Stimulated activated CD8-positive, alpha-beta memory T cell treated with anti-CD3 and anti-CD28 coated beads, Interleukin-4, amount 100 ng/mL, for 4 hours (primary cell): ENCODE results near the gene FGFBP1.
"Not testable (repeated sequence)": the region's sequence is repeated elsewhere in the genome, so short reads cannot be mapped to it uniquely, and the experiment has no call there.

Source experiments
- DNase-seq, 2 donors: peaks; one replicate each; pipeline ENCODE4 v3.0.0-alpha.2; 2020; ENCODE audit warnings: low read depth in 2 of 2, low spot score in 1 of 2

The FGFBP1 gene

GRCh38 chr4:15947684-15948083 lies 9.1 kb upstream of the FGFBP1 start:
- DNase-seq, result no peak

DNA sequence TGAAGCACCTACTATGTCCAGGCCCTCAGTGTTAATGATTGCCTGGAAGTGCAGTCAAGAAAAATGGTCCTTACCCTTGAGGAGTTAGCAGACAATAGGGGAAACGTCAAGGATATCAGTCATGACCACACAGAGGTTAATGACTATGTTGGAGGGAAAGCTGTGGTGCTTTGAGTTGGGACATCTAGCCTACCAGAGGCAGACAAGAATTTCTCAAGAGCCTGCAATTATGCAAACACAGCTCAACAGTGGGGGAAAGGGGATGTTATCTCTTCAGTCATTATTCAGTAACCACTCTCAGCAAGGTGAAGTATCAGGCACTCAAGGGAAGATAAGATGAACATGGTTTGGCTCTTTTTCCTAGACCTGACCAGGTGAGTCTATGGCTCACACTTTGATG lies 7.0 kb upstream of the FGFBP1 start:
- DNase-seq, result no peak

- no peak for DNase-seq
These were observed 6.4 kb upstream of the FGFBP1 start for GRCh38 chr4:15944895-15945294.

GRCh38 chr4:15942283-15942682 lies 3.7 kb upstream of the FGFBP1 start:
- no peak for DNase-seq

GRCh38 chr4:15938182-15938581 lies 358 bp downstream of the FGFBP1 start:
- DNase-seq, result no peak

- DNase-seq, result no peak
These were observed 2.0 kb downstream of the FGFBP1 start for GRCh38 chr4:15936495-15936894.

GRCh38 chr4:15935504-15936402 lies 2.8 kb downstream of the FGFBP1 start:
- DNase-seq, result no peak

DNA sequence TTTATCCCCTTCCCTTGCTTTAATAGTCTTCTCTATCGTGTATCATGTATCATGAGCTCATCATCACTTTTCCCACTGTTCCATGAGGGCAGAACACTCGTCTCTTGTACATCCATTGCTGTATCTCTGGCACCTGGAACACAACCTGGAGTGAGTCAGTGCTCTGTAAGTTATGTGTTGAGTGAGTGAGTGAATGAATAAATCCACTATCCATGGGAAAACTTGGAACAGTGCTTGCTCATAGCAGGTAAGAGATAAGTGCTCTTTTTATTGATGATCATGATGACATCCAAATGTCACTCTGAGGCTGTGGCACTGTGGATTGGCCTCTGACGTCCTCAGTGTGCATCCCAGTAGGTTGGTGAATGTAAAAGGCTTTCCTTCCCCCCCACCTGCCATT lies 4.3 kb downstream of the FGFBP1 start:
- DNase-seq, result no peak

DNA sequence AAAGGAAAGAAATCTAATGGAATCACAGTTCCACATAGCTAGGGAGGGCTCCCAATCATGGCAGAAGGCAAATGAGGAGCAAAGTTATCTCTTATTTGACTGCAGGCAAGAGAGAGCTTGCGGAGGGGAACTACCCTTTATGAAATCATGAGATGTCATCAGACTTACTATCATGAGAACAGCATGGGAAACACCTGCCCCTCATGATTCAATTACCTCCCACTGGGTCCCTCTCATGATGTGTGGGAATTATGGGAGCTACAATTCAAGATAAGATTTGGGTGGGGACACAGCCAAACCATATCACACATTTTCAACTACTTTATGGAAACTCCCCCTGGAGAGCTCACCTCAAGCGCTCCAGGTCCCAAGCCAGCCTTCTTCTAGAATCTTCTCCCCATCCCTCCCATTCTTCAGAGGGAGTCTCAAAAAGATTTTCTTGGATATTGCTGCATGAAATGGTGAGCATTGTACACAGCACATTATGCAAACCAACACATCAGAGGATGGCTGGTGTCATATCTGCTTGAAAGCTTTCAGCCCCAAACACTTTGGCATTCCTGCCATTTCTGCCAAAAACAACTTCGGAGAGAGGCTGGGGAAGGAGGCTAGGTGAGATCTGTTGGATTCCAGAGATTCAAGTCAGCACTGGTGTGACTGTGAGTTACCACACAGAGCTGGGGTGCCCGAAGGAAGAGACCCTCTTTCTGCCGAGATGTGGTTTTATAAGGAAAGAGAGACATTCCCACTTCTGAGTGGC lies 6.9 kb downstream of the FGFBP1 start:
- DNase-seq, result no peak

DNA sequence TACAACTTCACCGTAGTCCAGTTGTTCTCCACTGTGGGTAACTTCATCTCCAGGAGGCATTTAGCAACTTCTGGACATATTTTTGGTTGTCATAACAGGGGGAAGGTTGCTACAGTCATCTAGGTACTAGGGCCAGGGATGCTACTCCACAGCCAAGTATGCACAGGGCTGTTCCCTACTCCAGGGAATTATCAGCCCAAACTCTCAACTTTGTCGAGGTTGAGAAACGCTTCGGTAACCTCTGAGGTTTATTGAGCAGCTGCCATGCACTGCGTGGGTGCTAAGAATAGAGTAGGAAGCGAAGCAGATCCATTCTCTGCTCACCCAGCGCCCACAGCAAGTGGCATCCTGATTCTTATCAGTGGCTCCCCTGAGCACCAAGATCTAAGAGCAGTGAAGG lies 8.2 kb downstream of the FGFBP1 start:
- no peak for DNase-seq

- no peak for DNase-seq
These were observed 9.0 kb downstream of the FGFBP1 start for GRCh38 chr4:15929540-15929939.

DNA sequence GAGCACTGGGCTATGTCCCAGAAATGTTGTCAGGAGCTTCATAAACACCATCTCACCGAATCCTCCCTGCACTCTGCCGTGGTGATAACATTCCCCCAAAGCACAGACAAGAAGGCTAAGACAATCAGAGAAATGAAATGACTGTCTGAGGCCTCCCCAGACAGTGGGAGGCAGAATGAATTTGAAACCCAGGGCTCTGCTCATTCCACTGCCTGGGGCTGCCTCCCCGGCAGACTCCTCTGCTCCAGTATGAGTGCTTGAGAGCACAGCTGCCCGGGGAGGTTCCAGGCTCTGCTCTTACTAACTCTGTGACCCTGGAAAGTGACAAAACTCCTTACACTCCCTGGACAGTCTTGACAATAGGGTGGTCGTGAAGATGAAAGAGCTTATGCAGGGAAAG lies 9.7 kb downstream of the FGFBP1 start:
- DNase-seq, result no peak

- no peak for DNase-seq
These were observed 12.1 kb downstream of the FGFBP1 start for GRCh38 chr4:15926486-15926885.

DNA sequence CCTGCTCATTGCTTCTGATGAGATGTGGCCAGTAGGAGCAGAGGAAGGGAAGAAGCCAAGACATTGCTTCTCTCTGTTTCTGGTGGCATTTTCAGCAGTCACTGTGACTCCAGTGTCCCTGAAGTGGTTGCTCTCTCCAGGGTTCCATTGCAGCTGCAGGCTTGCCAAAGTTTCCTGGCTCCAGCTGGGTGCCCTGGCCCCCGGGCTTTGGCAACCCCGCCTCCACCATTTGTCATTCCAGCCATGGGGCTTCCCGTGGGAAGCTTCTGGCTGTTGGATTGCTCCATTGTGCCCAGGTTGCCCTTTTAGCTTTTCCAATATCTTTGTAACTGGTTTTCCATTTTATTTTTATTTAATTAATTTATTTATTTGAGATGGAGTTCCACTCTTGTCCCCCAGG lies 12.7 kb downstream of the FGFBP1 start:
- no peak for DNase-seq

DNA sequence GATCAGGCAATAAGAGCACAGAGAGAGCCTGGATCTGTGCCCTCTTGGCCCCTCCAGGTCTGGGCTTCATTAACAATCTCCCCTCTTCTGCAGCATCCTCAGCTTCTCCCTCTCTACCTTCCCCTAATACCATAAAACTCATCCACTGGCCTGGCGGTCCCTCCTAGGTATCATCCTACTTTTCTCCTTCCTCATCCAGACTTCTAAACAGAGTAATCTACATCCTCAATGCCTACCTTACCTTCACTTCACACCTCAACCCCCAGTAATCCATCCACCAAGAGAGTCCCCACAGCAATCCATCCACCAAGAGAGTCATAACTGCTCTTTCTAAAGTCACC lies 17.0 kb downstream of the FGFBP1 start:
- no peak for DNase-seq

DNA sequence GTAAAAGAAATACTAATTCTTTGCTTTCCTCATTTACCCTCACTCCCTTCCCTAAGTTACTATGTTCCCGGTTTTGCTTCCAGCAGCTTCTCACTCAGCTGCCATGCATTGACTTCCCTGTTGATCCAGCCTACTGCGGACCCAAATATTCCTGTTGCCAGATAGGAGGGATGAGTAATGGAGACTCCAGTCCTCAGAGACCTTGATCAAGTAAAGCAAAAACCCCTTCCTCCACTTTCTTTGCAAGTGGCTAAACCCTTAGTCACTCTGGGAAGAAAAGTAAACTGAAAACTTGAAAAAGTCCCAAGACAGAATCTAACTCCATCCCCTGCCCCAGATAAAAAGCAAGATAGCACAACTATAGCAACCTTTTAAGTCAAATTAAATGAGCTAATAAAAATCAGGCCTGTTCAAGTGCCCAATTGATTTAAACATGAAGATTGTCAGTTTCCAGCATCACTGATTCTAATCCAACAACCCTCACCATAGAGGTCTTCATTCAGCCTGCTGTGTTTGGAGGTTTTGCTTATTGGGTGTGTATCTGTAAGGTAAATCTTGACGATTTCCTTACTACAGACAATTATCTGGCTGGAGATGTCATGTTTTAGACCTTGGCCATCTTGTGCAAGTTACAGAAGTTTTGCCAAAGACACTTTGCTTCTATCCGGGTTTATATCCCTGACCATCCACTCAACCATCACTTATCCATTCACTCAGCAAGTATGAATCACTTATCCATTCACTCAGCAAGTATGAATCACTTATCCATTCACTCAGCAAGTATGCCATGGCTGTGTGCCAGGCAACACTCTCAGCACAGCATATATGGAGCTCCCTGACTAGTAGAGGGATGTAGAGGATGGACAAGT lies 17.6 kb downstream of the FGFBP1 start:
- DNase-seq, result no peak

DNA sequence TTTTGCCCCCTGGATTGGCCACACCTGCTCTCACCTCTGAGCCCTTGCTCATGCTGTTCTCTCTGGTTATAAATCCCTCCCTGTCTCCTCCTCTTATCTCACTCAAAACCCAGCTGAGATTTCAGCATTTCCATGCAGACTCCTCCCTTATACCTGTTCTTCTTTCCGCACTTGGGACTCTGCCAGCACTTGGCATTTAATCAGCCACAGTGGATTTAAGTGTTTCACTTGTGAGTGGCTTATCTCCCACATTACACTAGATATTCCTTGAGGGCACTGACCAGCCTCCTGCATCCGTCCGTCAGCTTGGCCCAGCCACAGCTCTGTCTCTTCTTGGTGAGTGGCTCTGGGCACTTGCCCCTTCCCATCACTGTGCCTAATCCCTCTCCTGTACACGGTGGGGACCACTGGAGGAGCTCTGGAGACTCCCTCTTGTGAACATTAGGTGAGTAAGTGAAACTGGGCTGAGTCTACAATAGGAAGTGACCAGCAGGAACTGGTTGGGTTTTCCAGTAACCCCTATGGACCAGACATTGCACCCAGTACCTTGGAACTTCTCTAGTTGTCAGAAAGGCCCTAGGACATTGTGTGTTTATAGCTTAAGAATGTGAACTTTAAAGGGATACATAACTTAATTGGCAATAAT lies 19.9 kb downstream of the FGFBP1 start:
- DNase-seq, result no peak

DNA sequence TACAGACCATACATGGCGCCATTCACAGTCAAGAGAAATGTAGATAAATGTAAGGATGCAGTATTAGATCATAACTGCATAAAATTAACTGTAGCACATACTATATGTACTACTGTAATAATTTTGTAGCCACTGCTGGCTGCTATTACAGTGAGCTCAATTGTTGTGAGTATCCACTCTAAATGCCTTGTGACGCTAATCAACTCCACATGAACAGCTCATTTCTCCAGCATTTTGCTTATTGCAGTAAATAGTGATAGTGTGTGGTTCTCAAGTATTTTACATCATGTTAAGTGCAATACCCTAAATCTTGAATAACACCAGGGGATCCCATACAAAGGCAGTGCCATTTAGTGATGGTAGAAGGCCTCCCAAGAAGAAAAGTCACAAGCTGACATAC lies 21.2 kb downstream of the FGFBP1 start:
- DNase-seq, result no peak

DNA sequence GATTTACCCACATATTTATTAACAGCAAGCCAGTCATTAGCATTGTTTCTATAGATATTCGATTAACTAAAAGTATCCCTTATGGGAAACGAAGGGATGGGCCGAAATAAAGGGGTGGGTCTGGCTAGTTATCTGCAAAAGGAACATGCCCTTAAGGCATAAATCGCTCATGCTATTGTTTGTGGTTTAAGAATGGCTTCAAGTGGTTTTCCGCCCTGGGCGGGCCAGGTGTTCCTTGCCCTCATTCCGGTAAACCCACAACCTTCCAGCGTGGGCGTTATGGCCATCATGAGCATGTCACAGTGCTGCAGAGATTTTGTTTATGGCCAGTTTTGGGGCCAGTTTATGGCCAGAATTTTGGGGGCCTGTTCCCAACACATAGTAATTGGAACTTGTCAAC lies 22.2 kb downstream of the FGFBP1 start:
- not testable (repeated sequence) for DNase-seq

- DNase-seq, result no peak
These were observed 23.8 kb downstream of the FGFBP1 start for GRCh38 chr4:15914736-15915135.

DNA sequence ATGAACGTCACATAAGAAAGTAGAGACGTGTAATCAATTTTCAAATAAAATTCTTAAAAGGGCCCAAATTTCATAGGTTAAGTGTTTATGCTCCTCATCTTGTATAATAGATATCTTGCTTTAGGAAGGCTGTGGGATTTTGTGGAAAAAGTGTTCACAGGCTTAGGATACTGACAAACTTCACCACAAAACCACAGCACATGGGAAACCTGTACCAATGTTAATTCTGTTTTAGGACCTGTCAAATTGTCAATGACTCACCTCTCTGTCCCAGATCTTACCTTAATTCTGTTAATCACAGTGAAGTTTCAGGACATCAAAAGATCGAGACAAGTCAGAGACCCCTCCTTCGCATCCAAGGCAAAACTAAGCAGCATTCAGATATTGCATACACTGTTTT lies 24.2 kb downstream of the FGFBP1 start:
- no peak for DNase-seq
